HepG2 (cell line): ENCODE measurements around the gene PPP1R7. TPM values are rescaled to one million over a fixed set of nuclear protein-coding genes. Genes with fewer than 3 reads are reported as not detected.

Experiments
- ATAC-seq: fragments of 200-7000 bp; cut with Tn5 transposase; 3 replicates; pipeline ENCODE4 v1.9.1; 2020; ENCODE audit warnings: mild to moderate bottlenecking, moderate library complexity
- BruUV-seq: library from RNA; stranded (reverse); fragments of 400-500 nt; replicated peaks from 2 replicates; lab custom pipeline; 2021; lab: Mats Ljungman, UMichigan
- CTCF ChIA-PET: fragments of 300-600 bp; formaldehyde crosslinking; extraction: SDS; loops from one replicate; lab custom pipeline; 2021; ENCODE audit warnings: low total read pairs, inconsistent platforms, low intra/inter-chr PET ratio; lab: Yijun Ruan, JAX
- POLR2A ChIA-PET: fragments of 350-600 bp; sonication (Branson Sonifier 250); formaldehyde crosslinking; loops from one replicate; lab custom pipeline; 2020; ENCODE audit warnings: antibody characterized with exemption, inconsistent platforms; lab: Yijun Ruan, JAX
- DNase-seq: peaks from one replicate; pipeline ENCODE4 v3.0.0-alpha.2; 2015; ENCODE audit warnings: low spot score
- FAIRE-seq: peaks from 3 replicates; lab custom pipeline; 2011; peaks lifted over from hg19 to GRCh38; lab: Jason Lieb, UNC
- H2AFZ ChIP-seq: one replicate; pipeline ENCODE4 v1.6.1; 2011; ENCODE audit warnings: low read length, inconsistent platforms
- H3K27ac ChIP-seq: fragments of 300-600 bp; 3 replicates; pipeline ENCODE4 v1.8.0; 2011; ENCODE audit warnings: mixed run types, mild to moderate bottlenecking, mixed read lengths, low read length, inconsistent platforms; ENCODE audit not compliant: insufficient read depth; ENCODE audit errors: extremely low read length
- H3K27me3 ChIP-seq, 2 experiments: fragments of 200-600 bp in 1 of 2; 2 replicates in 1 of 2; 3 replicates in 1 of 2; pipeline versions ENCODE4 v1.6.0 to v1.8.0; 2011; ENCODE audit warnings: low read length in 2 of 2, mild to moderate bottlenecking in 2 of 2, moderate library complexity in 2 of 2, inconsistent platforms in 1 of 2; ENCODE audit not compliant: insufficient read depth in 2 of 2, control insufficient read depth in 1 of 2
- H3K36me3 ChIP-seq, 2 experiments: fragments of 200-600 bp in 1 of 2; replicated peaks in 1 of 2; 2 replicates in 1 of 2; 3 replicates in 1 of 2; pipeline versions ENCODE4 v1.5.1 to v1.8.0; 2011; ENCODE audit warnings: low read length in 2 of 2, inconsistent platforms in 1 of 2; ENCODE audit not compliant: insufficient read depth in 2 of 2, control insufficient read depth in 1 of 2
- H3K4me1 ChIP-seq: 2 replicates; pipeline ENCODE4 v1.5.1; 2012; ENCODE audit warnings: low read length, inconsistent platforms; ENCODE audit not compliant: insufficient read depth
- H3K4me2 ChIP-seq: 2 replicates; pipeline ENCODE4 v1.6.0; 2011; ENCODE audit warnings: low read depth, low read length, inconsistent platforms
- H3K4me3 ChIP-seq, 3 experiments: fragments of 200-600 bp in 1 of 3; sonication (generic), shearing (Covaris generic) in 1 of 3; replicated peaks in 1 of 3; 2 replicates each; pipeline ENCODE4 v1.5.1; 2011 to 2016; ENCODE audit warnings: low read length in 3 of 3, inconsistent platforms in 2 of 3, low read depth in 2 of 3, mild to moderate bottlenecking in 2 of 3, control low read depth in 1 of 3, mixed read lengths in 1 of 3; ENCODE audit not compliant: insufficient read depth in 1 of 3
- H3K79me2 ChIP-seq: one replicate; pipeline ENCODE4 v1.6.1; 2011; ENCODE audit warnings: low read length, inconsistent platforms; ENCODE audit not compliant: insufficient read depth
- H3K9ac ChIP-seq: 2 replicates; pipeline ENCODE4 v1.6.0; 2011; ENCODE audit warnings: mild to moderate bottlenecking, low read depth, low read length, inconsistent platforms; ENCODE audit not compliant: insufficient read depth
- H3K9me3 ChIP-seq: 2 replicates; pipeline ENCODE4 v1.5.1; 2012; ENCODE audit warnings: mild to moderate bottlenecking, low read length
- H4K20me1 ChIP-seq: 2 replicates; pipeline ENCODE4 v1.6.0; 2011; ENCODE audit warnings: inconsistent platforms, mild to moderate bottlenecking, low read length, moderate library complexity; ENCODE audit not compliant: insufficient read depth
- ESRRA ChIP-seq: sonication (generic); formaldehyde crosslinking; IDR thresholded peaks from 2 replicates; pipeline ENCODE4 v1.5.1; 2020; ENCODE audit warnings: mild to moderate bottlenecking, low read depth, missing genetic modification reagents
- MEIS2 ChIP-seq: sonication (generic); formaldehyde crosslinking; IDR thresholded peaks from 2 replicates; pipeline ENCODE4 v1.9.0; 2021; ENCODE audit warnings: mild to moderate bottlenecking, missing genetic modification reagents
- PAXIP1 ChIP-seq: sonication (generic); formaldehyde crosslinking; conservative IDR thresholded peaks from 2 replicates; pipeline ENCODE4 v1.4.0; 2020; ENCODE audit warnings: mild to moderate bottlenecking, missing genetic modification reagents, moderate library complexity
- PRPF4 ChIP-seq: fragments of 200-400 bp; formaldehyde crosslinking; IDR thresholded peaks from 2 replicates; pipeline ENCODE4 v1.6.1; 2016; ENCODE audit warnings: low read length, low read depth; ENCODE audit not compliant: poor library complexity, severe bottlenecking
- TCF7 ChIP-seq: sonication (generic); IDR thresholded peaks from 2 replicates; pipeline ENCODE4 v1.6.1; 2016; ENCODE audit warnings: antibody characterized with exemption, low read depth
- ZNF616 ChIP-seq: sonication (generic); formaldehyde crosslinking; IDR thresholded peaks from 2 replicates; pipeline ENCODE4 v1.5.0; 2020; ENCODE audit warnings: low read depth, mild to moderate bottlenecking, missing genetic modification reagents
- ZNF646 ChIP-seq: sonication (generic); formaldehyde crosslinking; IDR thresholded peaks from 2 replicates; pipeline ENCODE4 v1.9.0; 2021; ENCODE audit warnings: mild to moderate bottlenecking, missing genetic modification reagents
- ZNF749 ChIP-seq: sonication (generic); formaldehyde crosslinking; IDR thresholded peaks from 2 replicates; pipeline ENCODE4 v1.8.0; 2022; ENCODE audit warnings: mild to moderate bottlenecking, missing genetic modification reagents, moderate library complexity, borderline replicate concordance
- WGBS: methylation state at CpG from one replicate; pipeline ENCODE4 v1.1.6; 2017; ENCODE audit warnings: low lambda C conversion rate; 5-methylcytosine and 5-hydroxymethylcytosine counted together
- in situ Hi-C: cut with HindIII; loops from 2 replicates; pipeline ENCODE4 v1.10.0; 2017; ENCODE audit warnings: low pct_unique_long_range_greater_than_20kb; ENCODE audit not compliant: extremely low pct_ligation_motif_present
- intact Hi-C: fragments of 100-400 bp; cut with micrococcal nuclease; formaldehyde crosslinking; loops from one replicate; pipeline ENCODE4 v1.10.0; 2022; ENCODE audit not compliant: unreplicated experiment
- polyA plus RNA-seq, 8 experiments: library from polyadenylated mRNA; depleted of rRNA in 3 of 8; stranded (reverse) in 7 of 8; unstranded in 1 of 8; fragments of >200 nt; fragmentation: Illumina TruSeq in 4 of 8; extraction: Trizol in 4 of 8; gene quantifications; 2 replicates each; pipeline versions ENCODE4 v1.2.1 to v1.2.3, GENCODE V29; 2011 to 2016; ENCODE audit warnings: low read depth in 4 of 8, missing spikeins in 1 of 8, mixed read lengths in 1 of 8; ENCODE audit not compliant: insufficient read depth in 1 of 8
- total RNA-seq, 5 experiments: library from RNA; depleted of rRNA; stranded (reverse); fragments of >200 nt; fragmentation: Illumina TruSeq; extraction: Trizol; gene quantifications; 2 replicates each; pipeline ENCODE4 v1.2.3, GENCODE V29; 2016; ENCODE audit warnings: low read depth in 1 of 5

PPP1R7 gene
- total and polyA plus RNA-seq, 2 of the 13 experiments (the other 11 are each of a cell fraction or from before 2014, with no cell fraction given), result 33.3 to 67.9 TPM

- peaks cover 8 to 22% of the 10 kb centered on the region in 2 experiments for H3K27me3 ChIP-seq
- no peaks in the 10 kb centered on the region for H3K9me3 ChIP-seq
- no peak overlapping the region for H3K9ac ChIP-seq
- WGBS, result 76% methylated on average over 9 of the region's 9 CpGs
- no peaks in the 10 kb centered on the region for H3K79me2 ChIP-seq
- H4K20me1 ChIP-seq, result no peaks in the 10 kb centered on the region
- ChIA-PET CTCF (no interaction called here), POLR2A (no interaction called here)
- H2AFZ ChIP-seq, result no peak overlapping the region
- TF ChIP-seq ZNF616 (no peak), ESRRA (CRISPR knock-in tag) (no peak), TCF7 (no peak), PAXIP1 (CRISPR knock-in tag) (no peak), ZNF749 (no peak)
- DNase-seq, result no peak
- H3K36me3 ChIP-seq, result peaks cover 3 to 9% of the 10 kb centered on the region in 2 experiments; a peak in 3 of 5 replicates
- in situ Hi-C loops, result no loop called here
- H3K27ac ChIP-seq, result no peak overlapping the region
- ATAC-seq, result no peak
- no peak overlapping the region for H3K4me2 ChIP-seq
- no peak overlapping the region for H3K4me3 ChIP-seq
- BruUV-seq, result no TSS peak
- FAIRE-seq, result no peak
- peaks cover 14% of the 10 kb centered on the region for H3K4me1 ChIP-seq
- intact Hi-C loops, result no loop called here
Measured at GRCh38 chr2:241184901-241185300, 34.6 kb downstream of the PPP1R7 start.

GRCh38 chr2:241185961-241186360, 35.7 kb downstream of the PPP1R7 start:
- Histone ChIP-seq H3K27me3 (peaks cover 8 to 30% of the 10 kb centered on the region in 2 experiments), H2AFZ (no peak overlapping the region), H4K20me1 (no peaks in the 10 kb centered on the region), H3K4me3 (no peak overlapping the region), H3K27ac (no peak overlapping the region), H3K79me2 (no peaks in the 10 kb centered on the region), H3K36me3 (peaks cover 3 to 5% of the 10 kb centered on the region in 2 experiments; a peak in 3 of 5 replicates), H3K4me1 (peaks cover 23% of the 10 kb centered on the region), H3K9me3 (no peaks in the 10 kb centered on the region), H3K9ac (no peak overlapping the region), H3K4me2 (no peak overlapping the region)
- 84% methylated on average over 6 of the region's 11 CpGs for WGBS
- DNase-seq, result no peak
- CTCF ChIA-PET, result no interaction called here
- no TSS peak for BruUV-seq
- no peak for ATAC-seq
- in situ Hi-C loops (no loop called here), intact Hi-C loops (no loop called here)
- FAIRE-seq, result no peak
- POLR2A ChIA-PET, result no interaction called here
- no peak for TF ChIP-seq ZNF646 (CRISPR knock-in tag)
- no peak for TF ChIP-seq PRPF4
- TF ChIP-seq MEIS2 (CRISPR knock-in tag), result no peak
